Liver (tissue), 9 donors: ENCODE data around the gene ZNG1C. TPM values are rescaled to one million over a fixed set of nuclear protein-coding genes. Genes with fewer than 3 reads are reported as not detected.
"Not testable (repeated sequence)": the region's sequence is repeated elsewhere in the genome, so short reads cannot be mapped to it uniquely, and the experiment has no call there.

Experiments used
- DNase-seq: peaks from one replicate; pipeline ENCODE4 v3.0.0-alpha.2; 2017; ENCODE audit warnings: low spot score
- H3K27ac ChIP-seq, 2 donors: one replicate each; pipeline ENCODE4 v1.7.0; 2013; ENCODE audit warnings: inconsistent platforms in 2 of 2, low read length in 2 of 2, control low read depth in 1 of 2, low read depth in 1 of 2, mild to moderate bottlenecking in 1 of 2
- H3K27me3 ChIP-seq, 4 donors: one replicate each; pipeline versions ENCODE4 v1.6.1 to v1.7.0; 2013; ENCODE audit warnings: low read length in 3 of 4, inconsistent platforms in 1 of 4, mild to moderate bottlenecking in 1 of 4, moderate library complexity in 1 of 4; ENCODE audit not compliant: control insufficient read depth in 4 of 4, insufficient read depth in 4 of 4
- H3K36me3 ChIP-seq, 4 donors: one replicate each; pipeline versions ENCODE4 v1.6.1 to v1.7.0; 2013; ENCODE audit warnings: low read length in 3 of 4, mild to moderate bottlenecking in 3 of 4, low read depth in 1 of 4, moderate library complexity in 1 of 4; ENCODE audit not compliant: control insufficient read depth in 4 of 4, insufficient read depth in 3 of 4
- H3K4me1 ChIP-seq, 4 donors: one replicate each; pipeline versions ENCODE4 v1.6.1 to v1.7.0; 2013; ENCODE audit warnings: low read length in 3 of 4, mild to moderate bottlenecking in 3 of 4, moderate library complexity in 1 of 4; ENCODE audit not compliant: control insufficient read depth in 4 of 4, insufficient read depth in 4 of 4
- H3K4me3 ChIP-seq, 3 donors: one replicate each; pipeline versions ENCODE4 v1.6.1 to v1.7.0; 2013; ENCODE audit warnings: low read length in 3 of 3, control low read depth in 1 of 3, low read depth in 1 of 3, mild to moderate bottlenecking in 1 of 3
- H3K9ac ChIP-seq, 2 donors: one replicate each; pipeline ENCODE4 v1.7.0; 2013; ENCODE audit warnings: low read length in 2 of 2, mild to moderate bottlenecking in 2 of 2, moderate library complexity in 2 of 2, control low read depth in 1 of 2, low read depth in 1 of 2
- H3K9me3 ChIP-seq, 4 donors: one replicate each; pipeline versions ENCODE4 v1.6.1 to v1.7.0; 2013; ENCODE audit warnings: low read length in 3 of 4; ENCODE audit not compliant: control insufficient read depth in 4 of 4
- RAD21 ChIP-seq, 2 donors: IDR thresholded peaks; 2 replicates each; pipeline ENCODE4 v1.6.1; 2016; ENCODE audit warnings: antibody characterized with exemption in 2 of 2, mild to moderate bottlenecking in 2 of 2
- WGBS: extraction: QIAGEN DNeasy Blood & Tissue Kit; methylation state at CpG from one replicate; pipeline ENCODE4 v1.1.7; 2013; 5-methylcytosine and 5-hydroxymethylcytosine counted together
- polyA plus RNA-seq, 2 donors: library from polyadenylated mRNA; stranded (reverse) in 1 of 2; unstranded in 1 of 2; fragments of 200-250 nt in 1 of 2; fragments of >200 nt in 1 of 2; fragmentation: Nextera tagmentation in 1 of 2; extraction: Ambion mirVana in 1 of 2; gene quantifications; one replicate each; pipeline versions ENCODE4 v1.2.1 to v1.2.3, GENCODE V29; 2013 to 2015
- total RNA-seq, 2 donors: library from RNA; depleted of rRNA; stranded (reverse); fragments of >200 nt; gene quantifications; one replicate each; pipeline ENCODE4 v1.2.3, GENCODE V29; 2014
- donor health status: healthy.
- donor health status: healthy.
- donor health status: healthy.
- donor health status: healthy.
- donor health status: healthy.

Gene ZNG1C
- total and polyA plus RNA-seq, 4 donors, result 16.7 to 63.3 (median 27.8) TPM

DNA sequence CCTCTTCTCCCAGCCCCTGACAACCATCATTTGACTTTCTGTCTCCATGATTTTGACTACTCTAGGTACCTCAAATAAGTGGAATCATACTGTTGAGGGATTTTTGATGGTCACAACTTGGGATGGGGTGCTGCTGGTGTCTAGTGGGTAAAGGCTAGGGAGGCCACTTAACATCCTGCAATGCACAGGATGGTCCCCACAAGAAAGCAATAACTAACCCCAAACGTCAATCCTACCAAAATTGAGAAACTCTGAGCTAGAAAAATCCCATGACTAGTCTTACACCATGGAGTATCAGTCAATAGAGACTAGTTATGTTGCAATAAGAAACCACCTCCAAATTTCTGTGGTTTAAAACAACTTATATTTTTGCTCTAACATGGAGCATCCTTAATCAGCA, 90.3 kb downstream of the ZNG1C start:
- H3K27me3 ChIP-seq, H3K9me3 ChIP-seq, DNase-seq, H3K9ac ChIP-seq, H3K27ac ChIP-seq, H3K4me1 ChIP-seq, H3K36me3 ChIP-seq, H3K4me3 ChIP-seq: not testable (repeated sequence)
- 36% methylated on average over 1 of the region's 1 CpG for WGBS

- H3K4me1 ChIP-seq, H3K27ac ChIP-seq, H3K4me3 ChIP-seq, H3K27me3 ChIP-seq, DNase-seq, H3K36me3 ChIP-seq, H3K9ac ChIP-seq, H3K9me3 ChIP-seq: not testable (repeated sequence)
- WGBS, result 85% methylated on average over 2 of the region's 3 CpGs
Observed at GRCh38 chr9:68335935-68336334, 94.2 kb downstream of the ZNG1C start.

DNA sequence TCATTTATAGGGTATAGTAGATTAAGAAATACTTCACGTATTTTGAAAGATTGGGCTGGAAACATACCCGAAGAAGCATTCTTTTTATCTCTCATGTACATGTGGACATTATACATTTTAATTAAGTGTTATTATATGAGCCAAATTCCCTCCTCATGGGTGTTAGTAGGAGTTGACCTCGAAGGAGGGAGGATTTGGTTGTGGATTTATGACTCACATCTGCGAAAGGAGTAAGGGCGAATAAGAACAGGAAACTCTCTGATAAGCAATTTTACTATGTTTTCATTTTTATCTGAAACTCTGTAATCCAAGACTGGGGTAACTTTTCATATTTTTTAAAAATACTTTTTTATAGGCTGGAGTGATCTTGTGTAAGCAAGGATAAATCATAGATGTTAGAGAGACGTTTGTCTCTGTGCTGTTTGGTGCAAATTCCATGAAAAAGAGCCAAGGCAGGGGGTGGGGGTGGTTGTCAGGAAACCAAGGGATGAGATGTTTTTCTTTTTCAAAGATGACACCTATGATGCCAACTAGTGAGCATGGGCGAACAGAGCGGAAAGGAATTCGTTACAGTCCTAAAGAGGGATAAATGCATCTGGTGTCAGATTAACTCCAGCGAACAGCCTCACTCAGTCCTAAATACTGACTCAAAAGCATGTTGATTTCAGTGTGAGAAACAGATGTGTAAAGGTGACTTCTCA, 95.0 kb downstream of the ZNG1C start:
- not testable (repeated sequence) for H3K36me3 ChIP-seq, H3K27ac ChIP-seq, H3K9me3 ChIP-seq, DNase-seq, H3K9ac ChIP-seq, H3K4me1 ChIP-seq, H3K4me3 ChIP-seq, H3K27me3 ChIP-seq
- 67% methylated on average over 5 of the region's 10 CpGs for WGBS

- 89% methylated on average over 7 of the region's 7 CpGs for WGBS
- not testable (repeated sequence) for H3K27me3 ChIP-seq, H3K9me3 ChIP-seq, H3K9ac ChIP-seq, H3K4me3 ChIP-seq, H3K36me3 ChIP-seq, H3K27ac ChIP-seq, H3K4me1 ChIP-seq, DNase-seq
Observed at GRCh38 chr9:68338000-68338399, 96.2 kb downstream of the ZNG1C start.

DNA sequence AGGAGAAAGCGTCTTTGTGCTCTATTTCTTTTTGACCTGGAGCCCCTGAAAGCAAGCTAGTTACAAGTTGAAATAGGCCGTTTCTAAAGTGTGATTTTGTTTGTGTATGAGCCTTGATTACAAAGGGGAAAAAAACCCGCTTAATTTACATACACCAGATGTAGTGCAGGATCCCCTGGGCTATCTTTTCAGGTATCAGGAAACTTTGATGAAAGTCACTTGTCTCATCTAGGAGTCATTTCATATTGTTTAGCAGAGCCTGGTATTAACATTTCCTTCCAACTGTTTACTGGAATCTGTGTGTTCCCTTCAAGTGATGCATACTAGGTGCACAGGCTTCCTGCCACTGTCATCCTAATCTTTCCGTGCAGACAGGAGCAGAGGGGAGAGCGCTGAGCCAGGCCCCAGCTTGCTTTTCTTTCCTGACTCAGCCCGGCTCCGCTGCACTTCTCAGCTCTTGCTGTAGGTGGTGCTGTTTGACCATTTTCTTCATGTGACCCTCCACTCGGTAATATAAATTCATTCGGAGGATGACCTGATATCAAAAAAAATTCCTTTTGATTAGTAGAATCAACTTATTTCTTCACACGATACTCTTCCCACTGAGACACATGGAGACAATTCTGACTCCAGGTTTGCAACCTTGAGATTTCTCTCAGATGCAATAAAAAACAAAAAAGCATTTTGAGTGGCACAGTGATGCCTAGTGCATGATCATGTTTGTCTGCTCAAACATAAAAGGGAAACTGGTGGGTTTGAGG, 100.7 kb downstream of the ZNG1C start:
- H3K9ac ChIP-seq, result not testable (repeated sequence)

DNA sequence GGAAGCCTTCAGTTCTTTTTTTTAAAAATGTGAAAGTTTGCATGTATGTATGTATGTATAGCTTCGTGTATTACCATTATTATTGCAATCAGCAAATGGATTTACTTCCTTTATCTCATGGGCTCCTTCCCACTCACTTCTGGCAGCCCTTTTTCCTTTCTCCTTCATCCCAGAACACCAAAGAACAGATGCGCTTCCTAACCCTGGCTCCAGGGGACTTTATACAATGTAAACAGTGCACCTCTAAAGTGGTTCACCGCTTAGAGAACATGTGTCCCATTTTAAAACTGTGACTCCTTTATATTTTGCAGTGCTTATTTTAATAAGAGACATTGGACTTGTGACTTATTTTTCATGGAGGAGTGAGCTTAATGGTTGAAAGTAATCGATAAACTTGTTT, 101.5 kb downstream of the ZNG1C start:
- H3K27me3 ChIP-seq, H3K27ac ChIP-seq: not testable (repeated sequence)
- WGBS, result 70% methylated on average over 3 of the region's 4 CpGs

More for the DNA sequence above, 100.7 kb downstream of the ZNG1C start:
- H3K4me3 ChIP-seq, H3K36me3 ChIP-seq, DNase-seq, H3K9me3 ChIP-seq, H3K27me3 ChIP-seq, H3K4me1 ChIP-seq, H3K27ac ChIP-seq: not testable (repeated sequence)
- WGBS, result 12% methylated on average over 4 of the region's 10 CpGs
- TF ChIP-seq RAD21 (IDR thresholded peaks at IDR 0.05), result peak in 1 of 2 donors; percentile 8

DNA sequence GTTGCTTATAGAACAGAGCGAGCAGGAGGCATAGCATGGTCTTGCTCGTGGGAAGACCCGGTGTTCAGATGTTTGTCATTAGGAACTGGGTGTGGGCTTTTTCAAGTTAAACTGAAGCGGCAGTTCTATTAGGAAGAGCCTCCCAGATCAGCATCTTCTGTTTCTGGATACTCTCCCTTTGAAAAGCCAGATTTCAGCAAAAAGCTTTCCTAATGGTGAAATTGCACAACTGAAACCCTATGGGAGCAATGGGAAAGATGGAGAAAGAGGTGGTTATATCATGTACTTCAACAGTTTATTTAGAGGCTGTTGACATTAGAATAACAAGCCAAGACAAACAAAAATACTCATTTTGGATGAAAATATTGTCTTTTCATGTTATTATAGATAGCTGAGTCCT, 102.2 kb downstream of the ZNG1C start:
- H3K27ac ChIP-seq, H3K4me3 ChIP-seq, H3K4me1 ChIP-seq, H3K9me3 ChIP-seq, H3K27me3 ChIP-seq, H3K9ac ChIP-seq, DNase-seq, H3K36me3 ChIP-seq: not testable (repeated sequence)
- WGBS, result 53% methylated on average over 3 of the region's 4 CpGs

More for the DNA sequence above, 101.5 kb downstream of the ZNG1C start:
- not testable (repeated sequence) for H3K9me3 ChIP-seq, H3K9ac ChIP-seq, H3K4me1 ChIP-seq, DNase-seq, H3K4me3 ChIP-seq, H3K36me3 ChIP-seq
